ENCODE results near the gene ANXA2. TPM values are rescaled to one million over a fixed set of nuclear protein-coding genes. Genes with fewer than 3 reads are reported as not detected.
A peak's percentile ranks its signal among the peaks of the same experiment; 100 is the strongest.
"Not testable (repeated sequence)": the region's sequence is repeated elsewhere in the genome, so short reads cannot be mapped to it uniquely, and the experiment has no call there.

Gene ANXA2
- total RNA-seq, 2 donors from 2014 or later: 752 to 812 TPM

GRCh38 chr15:60405399-60405798, 7.6 kb upstream of the ANXA2 start:
- ATAC-seq (ENCODE audit: insufficient number of reproducible peaks, low FRiP score, low read depth) (no peak), DNase-seq (ENCODE audit: low spot score) (no peak)
- Histone ChIP-seq H3K9me3 (no peaks in the 10 kb centered on the region), H3K4me1 (ENCODE audit: control insufficient read depth in 1 of 2, low read depth in 2 of 2) (peaks cover 16 to 51% of the 10 kb centered on the region in 2 donors), H3K27me3 (replicated peaks; ENCODE audit: insufficient read depth) (no peaks in the 10 kb centered on the region), H3K36me3 (no peaks in the 10 kb centered on the region), H3K27ac (no peak overlapping the region), H3K4me3 (no peak overlapping the region)
- no peak for TF ChIP-seq CTCF (IDR thresholded peaks at IDR 0.05)

- H3K9me3 ChIP-seq; H3K4me3 ChIP-seq; H3K27ac ChIP-seq; ATAC-seq (ENCODE audit: insufficient number of reproducible peaks, low FRiP score, low read depth); H3K36me3 ChIP-seq; H3K27me3 ChIP-seq (replicated peaks; ENCODE audit: insufficient read depth); DNase-seq (ENCODE audit: low spot score): not testable (repeated sequence)
- H3K4me1 ChIP-seq (ENCODE audit: control insufficient read depth in 1 of 2, low read depth in 2 of 2): peaks cover 19 to 56% of the 10 kb centered on the region in 2 donors
Measured at GRCh38 chr15:60404351-60404750, 6.6 kb upstream of the ANXA2 start.

DNA sequence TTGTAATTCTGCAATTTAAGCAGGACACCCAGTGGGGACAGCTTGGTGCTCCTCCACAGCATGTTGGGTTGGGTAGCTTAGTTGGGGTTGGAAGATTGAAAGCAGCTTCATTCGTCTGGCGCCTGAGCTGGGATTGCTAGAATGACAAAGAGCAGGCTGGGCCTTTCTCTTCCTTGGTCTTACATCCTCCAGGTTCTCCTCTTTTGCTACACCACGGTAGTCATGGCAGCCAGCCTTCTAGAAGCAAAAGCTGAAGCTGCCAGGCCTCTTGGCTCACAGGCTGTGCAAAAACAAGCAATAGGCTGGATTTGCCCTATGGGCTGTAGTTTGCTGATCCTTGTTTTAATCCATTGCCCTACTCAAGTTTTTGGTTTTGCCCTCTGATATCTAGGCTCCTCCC, 3.2 kb upstream of the ANXA2 start:
- DNase-seq (ENCODE audit: low spot score) (no peak), ATAC-seq (ENCODE audit: insufficient number of reproducible peaks, low FRiP score, low read depth) (no peak)
- Histone ChIP-seq H3K27ac (peak overlapping the region; percentile 66 to 99), H3K27me3 (replicated peaks; ENCODE audit: insufficient read depth) (no peaks in the 10 kb centered on the region), H3K4me1 (ENCODE audit: control insufficient read depth in 1 of 2, low read depth in 2 of 2) (peaks cover 15 to 49% of the 10 kb centered on the region in 2 donors), H3K4me3 (no peak overlapping the region), H3K36me3 (no peaks in the 10 kb centered on the region), H3K9me3 (no peaks in the 10 kb centered on the region)
- TF ChIP-seq CTCF (IDR thresholded peaks at IDR 0.05): no peak

- Histone ChIP-seq H3K36me3 (no peaks in the 10 kb centered on the region), H3K9me3 (no peaks in the 10 kb centered on the region), H3K27ac (peak overlapping the region; percentile 73 to 99), H3K27me3 (replicated peaks; ENCODE audit: insufficient read depth) (no peaks in the 10 kb centered on the region), H3K4me1 (ENCODE audit: control insufficient read depth in 1 of 2, low read depth in 2 of 2) (peaks cover 23 to 59% of the 10 kb centered on the region in 2 donors), H3K4me3 (no peak overlapping the region)
- no peak for TF ChIP-seq CTCF (IDR thresholded peaks at IDR 0.05)
- DNase-seq (ENCODE audit: low spot score) (no peak), ATAC-seq (ENCODE audit: insufficient number of reproducible peaks, low FRiP score, low read depth) (no peak)
Measured at GRCh38 chr15:60399931-60400330, 2.1 kb upstream of the ANXA2 start.

GRCh38 chr15:60399246-60399915, 1.6 kb upstream of the ANXA2 start:
- DNase-seq (ENCODE audit: low spot score) (no peak), ATAC-seq (ENCODE audit: insufficient number of reproducible peaks, low FRiP score, low read depth) (no peak)
- Histone ChIP-seq H3K4me3 (peak overlapping the region; percentile 97), H3K27ac (peak overlapping the region; percentile 73 to 99), H3K27me3 (replicated peaks; ENCODE audit: insufficient read depth) (no peaks in the 10 kb centered on the region), H3K9me3 (no peaks in the 10 kb centered on the region), H3K4me1 (ENCODE audit: control insufficient read depth in 1 of 2, low read depth in 2 of 2) (peaks cover 28 to 64% of the 10 kb centered on the region in 2 donors), H3K36me3 (no peaks in the 10 kb centered on the region)
- TF ChIP-seq CTCF (IDR thresholded peaks at IDR 0.05): no peak

All from thoracic aorta (tissue), 2 donors.